ENCODE results near the gene MS4A4A.
A peak's percentile ranks its signal among the peaks of the same experiment; 100 is the strongest.

The MS4A4A gene

GRCh38 chr11:60345489-60345888, 65.0 kb downstream of the MS4A4A start:
- peak in 1 of 2 donors; percentile 4 for DNase-seq (ENCODE audit: low read depth in 2 of 2)
- TF ChIP-seq CTCF (IDR thresholded peaks at IDR 0.05; ENCODE audit: low read depth, low read length), result no peak

GRCh38 chr11:60347084-60347797, 66.8 kb downstream of the MS4A4A start:
- no peak for DNase-seq (ENCODE audit: low read depth in 2 of 2)
- TF ChIP-seq CTCF (IDR thresholded peaks at IDR 0.05; ENCODE audit: low read depth, low read length), result no peak
- H3K4me3 ChIP-seq (replicated peaks in 1 of 2; ENCODE audit: low read depth in 2 of 2, low read length in 2 of 2), result no peak overlapping the region

More at GRCh38 chr11:60345489-60345888, 65.0 kb downstream of the MS4A4A start:
- H3K4me3 ChIP-seq (replicated peaks in 1 of 2; ENCODE audit: low read depth in 2 of 2, low read length in 2 of 2), result no peak overlapping the region

GRCh38 chr11:60348116-60348515, 67.7 kb downstream of the MS4A4A start:
- H3K4me3 ChIP-seq (replicated peaks in 1 of 2; ENCODE audit: low read depth in 2 of 2, low read length in 2 of 2), result no peak overlapping the region
- no peak for TF ChIP-seq CTCF (IDR thresholded peaks at IDR 0.05; ENCODE audit: low read depth, low read length)
- no peak for DNase-seq (ENCODE audit: low read depth in 2 of 2)

GRCh38 chr11:60349990-60350389, 69.5 kb downstream of the MS4A4A start:
- no peak for DNase-seq (ENCODE audit: low read depth in 2 of 2)
- no peak for TF ChIP-seq CTCF (IDR thresholded peaks at IDR 0.05; ENCODE audit: low read depth, low read length)
- H3K4me3 ChIP-seq (replicated peaks in 1 of 2; ENCODE audit: low read depth in 2 of 2, low read length in 2 of 2), result no peak overlapping the region

GRCh38 chr11:60357771-60358170, 77.3 kb downstream of the MS4A4A start:
- H3K4me3 ChIP-seq (replicated peaks in 1 of 2; ENCODE audit: low read depth in 2 of 2, low read length in 2 of 2), result no peak overlapping the region
- DNase-seq (ENCODE audit: low read depth in 2 of 2), result no peak
- TF ChIP-seq CTCF (IDR thresholded peaks at IDR 0.05; ENCODE audit: low read depth, low read length), result no peak
